DMS79 (cell line): ENCODE measurements around the gene MAST4.

Experiments used
- DNase-seq: peaks from one replicate; lab custom pipeline; 2025; lab: John Stamatoyannopoulos, UW

Gene MAST4

DNA sequence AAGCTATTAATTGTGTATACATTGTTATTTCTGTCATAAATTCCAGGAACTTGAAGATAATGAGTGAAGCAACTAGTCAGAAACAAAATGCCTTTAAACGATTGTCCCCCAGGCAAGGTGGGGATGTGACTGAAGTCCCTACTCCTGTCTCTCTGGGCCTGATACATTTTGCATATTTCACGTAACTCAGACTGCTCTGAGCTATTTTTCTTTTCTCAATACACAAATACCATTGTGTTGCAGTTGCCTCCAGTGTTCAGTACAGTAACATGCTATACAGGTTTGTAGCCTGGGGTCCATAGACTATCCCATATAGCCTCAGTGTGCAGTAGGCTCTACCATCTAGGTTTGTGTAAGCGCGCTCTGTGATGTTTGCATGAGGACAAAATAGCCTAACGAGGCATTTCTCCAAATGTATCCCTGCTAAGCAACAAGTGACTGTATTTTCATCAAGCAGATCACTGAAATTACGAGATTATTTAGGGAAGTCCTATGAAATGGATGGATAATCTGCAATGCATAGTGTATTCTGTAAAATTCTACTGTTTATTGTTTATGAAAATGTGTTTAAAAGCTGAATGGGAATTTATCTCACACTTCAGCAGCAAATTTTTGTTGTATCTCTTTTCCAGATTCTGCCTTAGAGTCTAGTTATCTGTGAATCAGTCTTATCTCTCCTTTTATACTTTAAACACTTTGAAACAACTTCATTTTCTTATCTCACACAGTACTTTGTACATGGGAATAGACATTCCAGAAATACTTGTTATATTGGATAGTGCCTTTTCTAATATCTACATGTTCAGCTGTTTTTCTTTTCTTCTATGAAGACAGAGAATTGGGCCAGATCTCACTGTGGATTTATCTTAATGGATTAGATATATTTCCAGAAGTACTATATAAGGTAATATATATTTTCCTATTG is 449.9 kb downstream of the MAST4 start:
- DNase-seq, result no peak

DNA sequence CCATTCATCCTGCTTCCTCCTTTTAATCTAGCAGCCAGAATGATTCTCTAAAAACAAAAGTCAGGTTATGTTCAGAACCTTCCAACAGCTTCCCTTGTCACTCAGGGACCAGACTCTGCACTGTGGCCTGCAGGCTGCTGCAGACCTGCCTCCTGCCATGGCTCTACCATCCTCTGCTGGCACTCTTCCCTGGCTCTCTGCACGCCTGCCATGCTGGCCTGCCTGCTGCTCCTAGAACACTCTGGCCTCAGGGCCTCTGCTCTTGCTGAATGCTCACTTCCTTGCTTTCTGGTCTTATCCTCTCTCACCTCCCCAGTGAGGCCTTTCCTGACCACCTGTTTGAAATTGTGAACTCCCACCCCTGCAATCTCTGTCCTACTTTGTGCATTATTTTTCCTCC is 451.0 kb downstream of the MAST4 start:
- DNase-seq, result no peak

DNA sequence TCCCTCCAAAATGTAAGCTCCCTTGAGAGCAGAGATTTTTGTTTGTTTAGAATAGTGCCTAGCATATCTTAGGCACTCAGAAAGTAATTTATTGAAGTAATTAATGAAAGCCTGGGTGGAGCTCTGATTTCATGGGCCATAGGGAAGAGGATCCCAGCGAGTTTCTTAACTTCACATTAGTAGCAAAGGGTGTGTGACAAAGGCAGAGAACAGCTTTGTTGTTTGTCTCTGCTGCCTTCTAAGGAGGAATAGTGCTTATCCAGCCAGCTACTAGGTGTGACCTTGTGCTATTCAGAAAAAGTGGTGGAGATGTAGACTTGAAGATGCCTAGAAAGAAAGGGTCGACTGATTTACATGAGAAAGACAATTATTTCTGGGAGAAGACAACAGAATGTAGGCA is 451.4 kb downstream of the MAST4 start:
- DNase-seq, result no peak

- peak; percentile 37 for DNase-seq
Measured at GRCh38 chr5:67050125-67050524, 453.9 kb downstream of the MAST4 start.

DNA sequence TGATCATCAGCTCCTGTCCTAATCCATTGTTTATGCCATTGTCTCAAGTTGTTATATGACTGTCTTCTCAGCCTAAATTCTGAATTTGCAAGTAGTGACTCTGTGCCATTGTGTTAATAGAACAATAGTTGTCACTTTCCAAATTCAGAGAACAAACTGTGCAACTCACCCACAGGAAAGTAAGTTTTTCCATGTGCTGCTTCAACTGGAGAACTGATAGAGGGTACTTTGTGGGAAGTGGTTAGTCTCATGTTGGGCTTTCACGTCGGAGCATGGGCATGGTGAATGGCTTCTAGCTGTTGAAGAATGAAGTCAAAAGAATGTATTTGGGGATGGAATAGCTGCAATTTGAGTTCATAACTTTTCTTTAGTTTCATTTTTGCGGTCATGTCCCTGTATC is 454.4 kb downstream of the MAST4 start:
- no peak for DNase-seq

DNA sequence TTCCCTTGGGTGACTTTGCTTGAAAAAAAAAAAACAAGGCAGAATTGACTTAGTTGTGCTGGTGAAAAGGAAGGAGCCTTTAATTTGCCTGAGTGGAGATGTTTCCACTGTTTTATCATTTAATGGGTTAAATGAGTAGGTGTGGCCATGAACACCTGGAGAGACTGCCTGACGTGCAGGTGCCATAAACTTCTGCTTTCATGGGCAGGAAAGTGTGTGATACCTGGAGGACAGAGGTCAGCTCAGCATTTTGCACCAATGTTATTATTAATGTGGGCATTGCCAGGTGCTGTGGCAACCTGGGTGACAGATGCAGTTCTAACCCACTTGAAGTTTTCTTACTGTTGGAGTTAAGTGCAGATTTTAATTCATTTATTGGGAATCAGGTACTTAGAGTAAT is 455.0 kb downstream of the MAST4 start:
- no peak for DNase-seq

- DNase-seq, result no peak
Measured at GRCh38 chr5:67052034-67052433, 455.8 kb downstream of the MAST4 start.

DNA sequence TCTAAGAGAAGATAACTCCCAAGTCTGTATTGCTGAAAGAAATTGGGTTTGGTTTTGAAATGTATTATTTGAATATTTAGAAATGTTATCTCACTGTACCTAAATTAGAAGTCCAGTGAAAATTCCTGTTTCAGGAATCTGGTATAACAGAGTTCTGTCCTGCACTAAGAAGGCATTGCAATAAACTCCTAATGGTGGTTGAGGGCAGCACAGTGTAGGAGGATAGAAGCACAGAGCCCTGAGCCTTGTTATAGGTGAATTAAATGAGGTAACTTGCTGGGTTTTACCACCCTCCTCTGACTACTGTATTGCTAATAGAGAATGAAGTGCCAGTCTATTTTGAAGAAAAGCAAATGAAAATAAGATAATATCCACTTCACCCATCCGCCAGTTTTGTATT is 457.0 kb downstream of the MAST4 start:
- DNase-seq, result no peak

- DNase-seq, result no peak
Measured at GRCh38 chr5:67058998-67059743, 463.0 kb downstream of the MAST4 start.

GRCh38 chr5:67059744-67060490 is 463.7 kb downstream of the MAST4 start:
- DNase-seq, result no peak

DNA sequence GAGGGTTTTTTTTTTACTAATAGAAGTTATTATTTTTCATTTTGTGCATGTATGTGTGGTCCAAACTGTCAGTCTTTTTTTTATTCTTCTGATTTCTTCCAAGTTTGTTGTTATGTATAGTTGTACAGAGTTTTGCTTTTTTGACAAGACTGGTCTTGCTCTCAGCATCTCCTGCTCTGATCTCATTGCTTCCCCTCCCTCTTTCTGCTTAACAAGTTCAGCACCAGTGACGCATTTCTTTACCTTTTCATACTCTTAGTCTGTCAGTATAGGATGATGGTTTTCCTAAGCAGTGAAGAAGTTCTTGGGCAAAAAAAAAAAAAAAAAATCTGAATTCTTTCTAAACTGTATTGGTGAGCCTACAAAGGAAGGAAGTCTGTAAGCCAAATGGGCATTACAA is 465.3 kb downstream of the MAST4 start:
- DNase-seq, result no peak

GRCh38 chr5:67063055-67063454 is 466.9 kb downstream of the MAST4 start:
- DNase-seq, result no peak

GRCh38 chr5:67063791-67064190 is 467.6 kb downstream of the MAST4 start:
- DNase-seq, result no peak

- DNase-seq, result no peak
Measured at GRCh38 chr5:67065237-67065636, 469.0 kb downstream of the MAST4 start.

- DNase-seq, result no peak
Measured at GRCh38 chr5:67065696-67066095, 469.5 kb downstream of the MAST4 start.

GRCh38 chr5:67066815-67067214 is 470.6 kb downstream of the MAST4 start:
- no peak for DNase-seq

DNA sequence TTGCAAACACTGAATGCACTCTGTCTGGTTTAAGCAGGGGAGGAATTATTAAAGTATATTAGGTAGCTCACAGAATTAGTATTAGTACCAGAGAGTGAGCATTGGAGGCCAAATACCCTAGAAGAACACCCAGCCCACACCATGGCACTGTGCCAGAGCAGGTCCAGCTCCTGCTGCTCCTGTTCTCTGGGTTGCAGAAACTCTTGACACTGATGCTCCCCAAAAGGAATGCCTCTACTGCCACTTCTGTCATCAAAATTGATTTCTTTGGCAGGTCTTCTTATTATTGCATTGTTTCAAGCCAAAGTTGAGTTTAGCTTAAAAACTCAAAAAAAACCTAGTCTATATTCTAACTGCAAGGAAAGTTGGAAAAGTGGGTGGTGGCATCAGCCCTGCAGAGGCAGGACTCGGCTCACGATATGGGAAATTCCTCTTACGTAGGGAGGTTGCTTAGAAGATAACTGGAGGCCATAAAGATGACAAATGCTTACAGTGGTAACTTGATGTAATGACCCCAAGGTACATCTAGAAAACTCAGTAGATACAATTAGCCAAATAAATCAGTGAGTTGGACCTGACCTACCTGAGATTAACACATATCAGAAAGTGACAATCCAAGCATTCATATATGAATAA is 477.0 kb downstream of the MAST4 start:
- DNase-seq, result no peak

DNA sequence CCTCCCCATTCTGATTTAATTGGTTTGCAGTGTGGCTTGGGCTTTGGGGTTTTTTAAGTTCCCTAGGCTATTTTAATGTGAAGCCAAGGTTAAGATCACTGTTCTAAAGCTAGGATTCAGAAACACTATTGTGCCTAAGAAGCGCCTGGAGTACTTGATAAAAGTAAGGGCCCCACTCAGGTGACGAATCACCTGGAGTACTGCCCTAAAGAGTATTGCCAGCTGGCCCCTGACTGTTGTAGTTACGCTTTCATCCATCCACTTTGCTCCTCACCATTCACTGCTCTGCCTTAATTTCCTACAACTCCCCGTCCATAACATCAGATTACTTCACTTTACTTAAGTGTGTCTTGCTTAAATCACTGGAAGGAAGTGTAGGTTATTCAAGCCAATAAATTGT is 481.1 kb downstream of the MAST4 start:
- DNase-seq, result peak; percentile 25

DNA sequence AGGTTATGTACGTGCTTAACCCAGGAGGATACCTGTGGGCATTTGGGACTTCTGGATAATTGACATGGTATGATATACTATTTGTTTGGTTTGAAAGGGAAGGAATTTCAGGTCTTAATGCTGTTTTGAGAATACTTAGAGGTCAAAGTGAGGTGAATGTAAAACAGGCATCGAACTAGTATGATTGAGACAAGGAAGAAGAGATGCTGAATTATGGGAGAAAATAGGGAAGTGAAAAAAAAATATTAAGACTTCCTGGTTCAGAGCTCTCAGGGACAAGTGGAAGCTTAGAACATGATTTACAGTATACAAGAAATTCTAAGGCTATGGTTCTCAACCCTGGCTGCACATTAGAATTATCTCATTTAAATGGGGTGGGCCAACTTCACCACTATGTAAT is 485.1 kb downstream of the MAST4 start:
- DNase-seq, result no peak

GRCh38 chr5:67082941-67083340 is 486.7 kb downstream of the MAST4 start:
- no peak for DNase-seq

DNA sequence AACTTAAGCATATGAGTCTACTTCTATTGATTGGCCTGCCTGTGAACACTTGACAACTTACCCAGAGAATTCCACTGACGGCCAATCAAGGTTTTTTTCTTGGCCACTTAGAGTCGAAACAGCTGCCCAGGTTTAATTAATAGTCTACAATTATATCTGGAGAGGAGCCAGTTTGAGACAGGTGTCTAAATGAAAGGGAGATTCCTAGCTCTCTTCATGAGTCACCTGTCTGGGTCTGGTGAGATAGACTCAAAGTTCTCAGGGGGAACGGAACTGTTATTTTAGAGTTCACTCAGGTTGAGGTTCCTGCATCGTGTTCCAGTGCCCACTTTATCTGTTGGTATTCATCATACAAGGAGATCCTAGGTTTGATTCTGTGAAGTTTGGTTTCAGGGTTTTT is 489.4 kb downstream of the MAST4 start:
- DNase-seq, result peak; percentile 30

GRCh38 chr5:67089200-67089725 is 493.1 kb downstream of the MAST4 start:
- DNase-seq, result no peak
